Gastrocnemius medialis (tissue), 4 donors: ENCODE data around the gene PTPRN2.

Source experiments
- POLR2A ChIP-seq, 2 donors: fragments of 450-650 bp; IDR thresholded peaks; one replicate each; pipeline ENCODE4 v1.6.1; 2017; ENCODE audit warnings: antibody characterized with exemption in 2 of 2, mild to moderate bottlenecking in 2 of 2, moderate library complexity in 2 of 2
- TF ChIP-seq, protein P1 (sequence below), 5 experiments: fragments of 450-650 bp in 3 of 5; fragments of 200-600 bp in 2 of 5; sonication (generic) in 2 of 5; IDR thresholded peaks in 4 of 5; conservative IDR thresholded peaks in 1 of 5; 1 replicate in 4 of 5; 2 replicates in 1 of 5; pipeline ENCODE4 v1.5.1; 2016 to 2019; ENCODE audit warnings: antibody characterized with exemption in 5 of 5, mild to moderate bottlenecking in 3 of 5, moderate library complexity in 3 of 5

DNA sequence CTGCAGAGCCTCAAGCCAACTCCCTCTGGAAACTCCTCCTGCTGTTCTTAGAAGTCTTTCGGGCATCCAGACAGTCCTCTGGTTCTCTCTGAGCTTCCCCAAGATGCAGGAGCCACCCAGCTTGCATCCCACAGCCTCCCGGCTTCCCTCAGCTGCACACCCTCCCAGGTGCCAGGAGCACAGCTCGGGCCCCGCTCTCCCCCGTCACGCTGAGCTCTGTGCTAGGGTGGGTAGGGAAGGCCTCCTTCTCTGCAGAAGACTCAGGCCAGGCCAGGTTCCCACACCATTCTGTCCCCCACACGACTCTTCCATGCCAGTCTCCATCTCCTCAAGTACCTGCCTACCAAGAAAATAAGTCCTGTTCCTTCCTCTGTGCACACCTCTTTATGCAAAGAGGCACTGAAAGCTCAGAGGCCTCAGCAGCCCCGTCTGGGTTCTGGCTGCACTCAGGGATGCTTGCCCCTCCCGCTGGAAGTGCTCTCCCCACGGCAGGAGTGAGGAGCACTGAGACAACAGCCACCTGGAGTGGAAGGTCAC, 537.1 kb downstream of the PTPRN2 start:
- TF ChIP-seq, protein P1, sequence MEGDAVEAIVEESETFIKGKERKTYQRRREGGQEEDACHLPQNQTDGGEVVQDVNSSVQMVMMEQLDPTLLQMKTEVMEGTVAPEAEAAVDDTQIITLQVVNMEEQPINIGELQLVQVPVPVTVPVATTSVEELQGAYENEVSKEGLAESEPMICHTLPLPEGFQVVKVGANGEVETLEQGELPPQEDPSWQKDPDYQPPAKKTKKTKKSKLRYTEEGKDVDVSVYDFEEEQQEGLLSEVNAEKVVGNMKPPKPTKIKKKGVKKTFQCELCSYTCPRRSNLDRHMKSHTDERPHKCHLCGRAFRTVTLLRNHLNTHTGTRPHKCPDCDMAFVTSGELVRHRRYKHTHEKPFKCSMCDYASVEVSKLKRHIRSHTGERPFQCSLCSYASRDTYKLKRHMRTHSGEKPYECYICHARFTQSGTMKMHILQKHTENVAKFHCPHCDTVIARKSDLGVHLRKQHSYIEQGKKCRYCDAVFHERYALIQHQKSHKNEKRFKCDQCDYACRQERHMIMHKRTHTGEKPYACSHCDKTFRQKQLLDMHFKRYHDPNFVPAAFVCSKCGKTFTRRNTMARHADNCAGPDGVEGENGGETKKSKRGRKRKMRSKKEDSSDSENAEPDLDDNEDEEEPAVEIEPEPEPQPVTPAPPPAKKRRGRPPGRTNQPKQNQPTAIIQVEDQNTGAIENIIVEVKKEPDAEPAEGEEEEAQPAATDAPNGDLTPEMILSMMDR (IDR thresholded peaks at IDR 0.05 in 4 of 5, conservative IDR thresholded peaks at IDR 0.05 in 1 of 5), result no peak
- no peak for TF ChIP-seq POLR2A (IDR thresholded peaks at IDR 0.05)
